Karpas-422 (cell line): Measurements from ENCODE around the gene SMPDL3A. TPM values are rescaled to one million over a fixed set of nuclear protein-coding genes. Genes with fewer than 3 reads are reported as not detected.

Source experiments
- DNase-seq: peaks from one replicate; pipeline ENCODE4 v3.0.0-alpha.2; 2015
- H2AFZ ChIP-seq: fragments of 200-600 bp; sonication (generic); 2 replicates; pipeline ENCODE4 v1.6.1; 2014; ENCODE audit warnings: antibody characterized with exemption, low read length, mixed read lengths
- H3K27ac ChIP-seq: fragments of 200-600 bp; sonication (generic); 2 replicates; pipeline ENCODE4 v1.5.1; 2014; ENCODE audit warnings: mild to moderate bottlenecking, low read length, moderate library complexity
- H3K27me3 ChIP-seq: fragments of 200-600 bp; sonication (generic); 2 replicates; pipeline ENCODE4 v1.6.1; 2014; ENCODE audit warnings: low read length, mixed read lengths
- H3K36me3 ChIP-seq: fragments of 200-600 bp; sonication (generic); 2 replicates; pipeline ENCODE4 v1.6.1; 2014; ENCODE audit warnings: low read length, mixed read lengths; ENCODE audit not compliant: insufficient read depth
- H3K4me1 ChIP-seq: fragments of 200-600 bp; sonication (generic); 2 replicates; pipeline ENCODE4 v1.6.1; 2014; ENCODE audit warnings: mild to moderate bottlenecking, low read length, mixed read lengths
- H3K4me2 ChIP-seq: fragments of 200-600 bp; sonication (generic); 2 replicates; pipeline ENCODE4 v1.6.1; 2014; ENCODE audit warnings: low read length, low read depth, mild to moderate bottlenecking; ENCODE audit not compliant: poor library complexity, severe bottlenecking
- H3K4me3 ChIP-seq: fragments of 200-600 bp; sonication (generic); 2 replicates; pipeline ENCODE4 v1.5.1; 2014; ENCODE audit warnings: mild to moderate bottlenecking, antibody characterized with exemption, low read length, mixed read lengths
- H3K79me2 ChIP-seq: fragments of 200-600 bp; sonication (generic); 2 replicates; pipeline ENCODE4 v1.6.1; 2014; ENCODE audit warnings: mild to moderate bottlenecking, low read length, mixed read lengths
- H3K9ac ChIP-seq: fragments of 200-600 bp; sonication (generic); 2 replicates; pipeline ENCODE4 v1.6.0; 2014; ENCODE audit warnings: low read length
- H3K9me2 ChIP-seq: fragments of 200-600 bp; sonication (generic), shearing (Covaris generic); replicated peaks from 2 replicates; pipeline ENCODE4 v1.6.0; 2014; ENCODE audit warnings: mild to moderate bottlenecking, low read length, moderate library complexity; ENCODE audit not compliant: insufficient read depth
- H3K9me3 ChIP-seq: fragments of 300-700, 200-600 bp; sonication (generic); 2 replicates; pipeline ENCODE4 v1.6.1; 2014; ENCODE audit warnings: low read length, mixed read lengths
- H4K20me1 ChIP-seq: fragments of 200-600 bp; sonication (generic); 2 replicates; pipeline ENCODE4 v1.6.1; 2014; ENCODE audit warnings: mild to moderate bottlenecking, antibody characterized with exemption, low read length, low read depth; ENCODE audit not compliant: insufficient read depth
- total RNA-seq: library from RNA; depleted of rRNA; stranded (reverse); fragments of >200 nt; shearing (Covaris generic); gene quantifications from 2 replicates; pipeline ENCODE4 v1.2.3, GENCODE V29; 2014; ENCODE audit warnings: low replicate concordance

SMPDL3A gene
- total RNA-seq, 1 experiment from 2014 or later: not detected

DNA sequence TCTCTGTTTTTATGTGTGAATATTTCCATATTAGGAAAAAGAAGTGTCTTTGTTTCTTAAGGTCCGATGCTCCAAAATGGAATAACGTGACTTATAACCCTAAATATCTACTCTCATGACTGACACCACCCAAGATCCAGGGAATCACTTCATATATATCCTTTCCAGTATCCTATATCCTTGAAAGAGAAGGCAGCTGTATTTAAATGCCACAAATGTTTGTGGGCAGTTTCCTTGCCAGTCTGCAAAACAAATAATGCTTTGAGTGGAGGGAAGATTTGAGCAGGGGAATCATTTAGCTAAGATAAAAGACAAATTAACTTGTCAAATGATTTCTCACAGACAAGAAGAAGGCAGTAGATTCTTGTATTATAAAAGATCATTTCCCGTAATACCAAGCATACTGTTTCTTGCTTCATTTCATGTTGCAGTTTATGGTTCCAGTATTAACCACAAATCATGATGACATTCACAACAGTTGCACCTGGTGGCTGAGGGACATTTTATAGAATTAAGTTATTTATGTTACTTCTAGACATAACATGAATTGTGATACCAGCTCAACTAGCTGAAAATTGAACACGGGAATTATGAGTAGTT, 39.5 kb upstream of the SMPDL3A start:
- no peaks in the 10 kb centered on the region for H3K79me2 ChIP-seq
- H3K4me2 ChIP-seq: no peak overlapping the region
- H3K27me3 ChIP-seq: no peaks in the 10 kb centered on the region
- no peaks in the 10 kb centered on the region for H3K9me3 ChIP-seq
- no peak overlapping the region for H2AFZ ChIP-seq
- no peaks in the 10 kb centered on the region for H4K20me1 ChIP-seq
- H3K4me1 ChIP-seq: peaks cover 10% of the 10 kb centered on the region
- H3K4me3 ChIP-seq: no peak overlapping the region
- H3K36me3 ChIP-seq: no peaks in the 10 kb centered on the region
- DNase-seq: no peak
- H3K9me2 ChIP-seq: no peaks in the 10 kb centered on the region
- H3K9ac ChIP-seq: no peak overlapping the region
- H3K27ac ChIP-seq: no peak overlapping the region

DNA sequence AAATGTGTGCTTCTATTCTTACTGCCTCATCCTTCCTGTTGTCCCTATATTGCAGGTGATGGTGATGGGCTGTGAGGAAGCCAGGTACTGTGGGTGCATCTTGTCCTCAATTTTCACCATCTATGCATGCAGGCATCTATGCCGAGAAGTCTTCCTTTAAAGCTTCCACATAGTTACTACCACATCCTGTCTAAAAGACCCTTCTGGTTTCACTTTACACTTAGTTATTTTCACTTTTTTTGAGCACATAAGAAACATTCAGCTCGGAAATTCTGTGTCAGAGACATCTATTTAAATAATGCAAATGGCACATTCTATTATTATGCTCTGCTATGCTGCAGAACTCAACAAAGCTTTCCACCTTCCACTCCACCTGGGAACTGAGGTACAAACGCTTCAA, 37.7 kb upstream of the SMPDL3A start:
- no peak overlapping the region for H3K27ac ChIP-seq
- H3K79me2 ChIP-seq: no peaks in the 10 kb centered on the region
- H2AFZ ChIP-seq: peak overlapping the region; percentile 56; the same call in 1 of the 2 replicates
- peaks cover 10% of the 10 kb centered on the region for H3K4me1 ChIP-seq
- no peaks in the 10 kb centered on the region for H3K9me3 ChIP-seq
- DNase-seq: no peak
- H3K9ac ChIP-seq: no peak overlapping the region
- H3K4me2 ChIP-seq: peak overlapping the region; percentile 17
- no peaks in the 10 kb centered on the region for H3K27me3 ChIP-seq
- H3K4me3 ChIP-seq: peak overlapping the region; percentile 11; the same call in 1 of the 2 replicates
- H3K36me3 ChIP-seq: no peaks in the 10 kb centered on the region
- H4K20me1 ChIP-seq: no peaks in the 10 kb centered on the region
- H3K9me2 ChIP-seq: no peaks in the 10 kb centered on the region

GRCh38 chr6:122752459-122752858, 36.6 kb upstream of the SMPDL3A start:
- H3K9me3 ChIP-seq: no peaks in the 10 kb centered on the region
- H3K4me1 ChIP-seq: peaks cover 10% of the 10 kb centered on the region
- no peaks in the 10 kb centered on the region for H3K36me3 ChIP-seq
- no peak overlapping the region for H3K4me3 ChIP-seq
- no peaks in the 10 kb centered on the region for H3K79me2 ChIP-seq
- no peak for DNase-seq
- H3K9me2 ChIP-seq: no peaks in the 10 kb centered on the region
- H3K27me3 ChIP-seq: no peaks in the 10 kb centered on the region
- H3K9ac ChIP-seq: no peak overlapping the region
- no peaks in the 10 kb centered on the region for H4K20me1 ChIP-seq
- H2AFZ ChIP-seq: no peak overlapping the region
- H3K4me2 ChIP-seq: no peak overlapping the region
- H3K27ac ChIP-seq: no peak overlapping the region

DNA sequence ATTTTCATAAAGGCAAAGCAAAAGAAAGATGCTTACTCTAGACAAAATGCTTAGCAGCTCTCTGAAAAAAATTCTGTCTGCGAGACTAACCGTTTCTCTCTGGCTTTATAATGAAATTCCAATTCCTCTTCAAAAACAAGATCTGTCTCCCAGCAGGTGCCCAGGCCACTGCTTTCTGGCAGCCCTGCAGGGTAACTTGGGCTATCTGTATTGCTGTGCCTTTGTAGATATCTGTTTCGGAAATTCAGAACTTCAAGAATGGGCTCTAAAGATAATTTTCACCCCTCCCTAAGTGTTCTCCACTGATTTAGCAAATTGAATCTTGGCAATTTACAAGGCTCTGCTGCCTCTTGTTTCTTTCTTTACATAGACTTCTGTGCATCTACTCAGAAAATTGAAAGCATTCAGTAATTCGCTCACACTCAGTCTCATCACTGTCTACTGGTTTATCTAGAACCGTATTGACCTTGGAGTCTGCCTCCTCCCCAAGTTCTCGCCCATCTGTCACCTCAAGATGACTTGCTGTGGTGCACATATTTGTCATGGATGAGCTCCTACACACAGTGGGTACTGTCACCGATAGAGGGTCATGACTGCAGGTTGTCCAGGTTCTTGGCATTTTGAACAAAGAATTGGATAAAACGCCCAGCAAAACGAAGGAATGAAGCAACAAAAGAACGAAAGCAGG, 35.9 kb upstream of the SMPDL3A start:
- peak overlapping the region; percentile 35 for H3K4me2 ChIP-seq
- H3K79me2 ChIP-seq: no peaks in the 10 kb centered on the region
- H3K27me3 ChIP-seq: no peaks in the 10 kb centered on the region
- H3K9me2 ChIP-seq: no peaks in the 10 kb centered on the region
- no peak overlapping the region for H3K9ac ChIP-seq
- peak overlapping the region; percentile 30; the same call in 1 of the 2 replicates for H3K4me3 ChIP-seq
- H3K27ac ChIP-seq: no peak overlapping the region
- H4K20me1 ChIP-seq: no peaks in the 10 kb centered on the region
- peak overlapping the region; percentile 73; the same call in 1 of the 2 replicates for H2AFZ ChIP-seq
- peaks cover 10% of the 10 kb centered on the region for H3K4me1 ChIP-seq
- DNase-seq: no peak
- H3K36me3 ChIP-seq: no peaks in the 10 kb centered on the region
- no peaks in the 10 kb centered on the region for H3K9me3 ChIP-seq

- H3K27me3 ChIP-seq: no peaks in the 10 kb centered on the region
- no peaks in the 10 kb centered on the region for H3K9me3 ChIP-seq
- no peak overlapping the region for H3K9ac ChIP-seq
- H3K4me1 ChIP-seq: peaks cover 10% of the 10 kb centered on the region
- H4K20me1 ChIP-seq: no peaks in the 10 kb centered on the region
- no peak overlapping the region for H3K27ac ChIP-seq
- DNase-seq: no peak
- no peaks in the 10 kb centered on the region for H3K9me2 ChIP-seq
- H3K79me2 ChIP-seq: no peaks in the 10 kb centered on the region
- H3K36me3 ChIP-seq: no peaks in the 10 kb centered on the region
- peak overlapping the region; percentile 35 for H3K4me2 ChIP-seq
- H3K4me3 ChIP-seq: no peak overlapping the region
- no peak overlapping the region for H2AFZ ChIP-seq
These were observed 35.4 kb upstream of the SMPDL3A start for GRCh38 chr6:122753688-122754056.

DNA sequence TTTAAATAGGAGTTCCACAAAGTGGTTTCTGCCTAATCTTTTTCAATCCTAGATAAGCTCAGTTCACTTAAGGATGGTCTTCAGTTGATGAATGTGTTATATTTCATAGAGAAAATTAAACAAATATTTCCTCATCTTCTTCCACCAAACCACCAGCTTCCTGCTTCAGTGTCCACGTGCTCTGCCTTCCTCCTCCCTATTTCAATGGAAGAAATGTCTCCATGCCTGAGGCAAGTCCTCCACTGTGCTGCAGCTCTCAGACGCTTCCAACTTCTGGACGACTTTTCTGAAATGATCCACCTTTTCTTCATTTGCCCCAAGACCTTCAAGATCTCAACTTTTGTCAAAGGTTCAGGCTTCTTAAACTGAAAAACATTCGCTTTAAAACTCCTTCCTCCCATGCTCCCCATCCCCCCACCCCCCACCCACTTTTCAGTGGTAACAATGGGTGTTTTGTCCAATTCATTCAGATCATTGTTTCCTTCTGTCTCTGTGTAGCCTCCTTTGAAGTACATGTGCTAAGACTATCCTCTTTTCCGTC, 34.8 kb upstream of the SMPDL3A start:
- Histone ChIP-seq H3K27ac (no peak overlapping the region), H3K9me3 (no peaks in the 10 kb centered on the region), H3K9ac (no peak overlapping the region), H3K4me3 (no peak overlapping the region), H3K9me2 (no peaks in the 10 kb centered on the region), H3K27me3 (no peaks in the 10 kb centered on the region), H2AFZ (no peak overlapping the region), H4K20me1 (no peaks in the 10 kb centered on the region), H3K79me2 (no peaks in the 10 kb centered on the region), H3K36me3 (no peaks in the 10 kb centered on the region), H3K4me2 (no peak overlapping the region), H3K4me1 (peaks cover 10% of the 10 kb centered on the region)
- no peak for DNase-seq

DNA sequence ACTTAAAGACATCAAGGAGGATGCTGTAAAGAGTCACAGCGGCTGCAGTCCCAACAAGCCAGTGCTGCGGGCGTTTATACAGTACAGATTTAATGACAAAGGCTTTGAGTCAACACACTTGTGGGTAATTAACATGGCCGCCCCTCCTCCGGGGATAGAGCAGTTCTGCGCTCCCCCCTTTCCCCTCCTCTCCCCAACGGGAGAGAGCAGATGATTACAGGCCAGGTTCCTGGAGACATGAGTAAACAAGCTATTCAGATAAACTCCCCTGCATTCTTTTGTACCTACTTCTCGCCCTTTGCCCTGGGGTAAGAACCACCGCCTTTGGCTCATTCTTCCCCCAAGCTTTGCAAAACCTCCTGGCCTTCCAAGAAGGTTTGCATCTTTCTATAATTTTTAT, 33.2 kb upstream of the SMPDL3A start:
- Histone ChIP-seq H4K20me1 (no peaks in the 10 kb centered on the region), H3K4me1 (peaks cover 10% of the 10 kb centered on the region), H3K27me3 (no peaks in the 10 kb centered on the region), H3K4me2 (no peak overlapping the region), H3K4me3 (no peak overlapping the region), H3K9me3 (no peaks in the 10 kb centered on the region), H3K27ac (no peak overlapping the region), H3K79me2 (no peaks in the 10 kb centered on the region), H3K9ac (no peak overlapping the region), H2AFZ (no peak overlapping the region), H3K9me2 (no peaks in the 10 kb centered on the region), H3K36me3 (no peaks in the 10 kb centered on the region)
- DNase-seq: no peak

- H2AFZ ChIP-seq: no peak overlapping the region
These were observed 30.1 kb upstream of the SMPDL3A start for GRCh38 chr6:122758927-122759334.

More at GRCh38 chr6:122758927-122759334, 30.1 kb upstream of the SMPDL3A start:
- H3K9ac ChIP-seq: no peak overlapping the region
- no peak overlapping the region for H3K4me3 ChIP-seq
- no peaks in the 10 kb centered on the region for H3K79me2 ChIP-seq
- H3K27me3 ChIP-seq: no peaks in the 10 kb centered on the region
- no peaks in the 10 kb centered on the region for H3K9me2 ChIP-seq
- DNase-seq: no peak
- no peak overlapping the region for H3K4me2 ChIP-seq
- H3K36me3 ChIP-seq: no peaks in the 10 kb centered on the region
- H3K27ac ChIP-seq: no peak overlapping the region
- no peaks in the 10 kb centered on the region for H3K4me1 ChIP-seq
- no peaks in the 10 kb centered on the region for H3K9me3 ChIP-seq
- no peaks in the 10 kb centered on the region for H4K20me1 ChIP-seq
